Measurements from ENCODE around the gene PTGDS.

Gene PTGDS

GRCh38 chr9:137017791-137018497, 40.6 kb downstream of the PTGDS start:
- CTCF ChIA-PET = interaction anchor here (0.5 to 5.1 kb wide), 7 partner anchors 9 to 426 kb away, joined by 3 to 25 read pairs (median 3); no protein-coding TSS in a partner anchor
- POLR2A ChIA-PET = interaction anchor here (0.6 kb wide), 1 partner anchor 16 kb away, joined by 6 read pairs; no protein-coding TSS in a partner anchor
- H3K36me3 ChIP-seq (ENCODE audit: control insufficient read depth in 2 of 2, insufficient read depth in 1 of 2, low read length in 2 of 2) = peaks cover 0 to 54% of the 10 kb centered on the region in 2 experiments; a peak in 1 of 3 replicates

DNA sequence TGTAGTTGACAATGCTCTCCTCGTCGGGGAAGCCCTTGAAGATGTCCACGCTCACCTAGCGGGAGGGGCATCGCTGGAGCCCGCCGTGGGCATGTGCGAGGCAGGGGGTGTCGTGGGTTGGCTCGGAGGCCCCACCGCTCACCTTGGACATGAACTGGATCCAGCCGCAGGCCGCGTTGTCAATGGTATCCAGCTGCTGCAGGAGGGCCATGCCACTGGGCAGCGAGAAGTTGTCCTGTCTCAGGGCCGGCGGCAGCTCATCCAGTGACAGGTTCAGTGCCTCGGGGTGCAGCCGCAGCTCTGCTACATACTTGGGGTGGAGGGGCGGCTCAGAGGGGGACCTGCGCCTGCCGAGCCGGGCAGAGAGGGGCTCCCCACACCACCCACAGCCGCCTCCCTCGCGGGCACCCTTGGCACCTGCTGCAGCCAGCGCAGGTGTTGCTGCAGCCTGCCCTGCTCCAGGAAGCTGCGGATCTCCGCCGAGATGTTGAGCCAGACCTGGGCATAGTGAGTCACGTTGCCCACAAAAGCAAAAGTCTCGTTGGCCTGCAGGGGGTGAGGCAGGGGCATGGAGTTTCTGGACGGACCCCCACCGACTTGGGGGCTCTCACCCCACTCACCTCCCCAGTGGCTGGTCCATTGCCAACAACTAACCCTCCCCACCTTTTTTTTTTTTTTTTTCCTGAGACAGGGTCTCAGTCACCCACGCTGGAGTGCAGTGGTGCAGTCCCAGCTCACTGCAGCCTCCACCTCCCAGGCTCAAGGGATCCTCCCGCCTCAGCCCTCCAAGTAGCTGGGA, 41.7 kb downstream of the PTGDS start:
- peaks cover 0 to 54% of the 10 kb centered on the region in 2 experiments; a peak in 1 of 3 replicates for H3K36me3 ChIP-seq (ENCODE audit: control insufficient read depth in 2 of 2, insufficient read depth in 1 of 2, low read length in 2 of 2)
- no peaks in the 10 kb centered on the region for H3K9me3 ChIP-seq (ENCODE audit: control insufficient read depth, insufficient read depth, low read depth, low read length)
- no peak overlapping the region for H3K4me3 ChIP-seq (ENCODE audit: low read depth, low read length)
- no peaks in the 10 kb centered on the region for H3K4me1 ChIP-seq (ENCODE audit: control insufficient read depth, insufficient read depth, low read length)
- no peak overlapping the region for H3K27ac ChIP-seq (ENCODE audit: extremely low read depth, low read depth, low read length)
- TF ChIP-seq, protein P1, sequence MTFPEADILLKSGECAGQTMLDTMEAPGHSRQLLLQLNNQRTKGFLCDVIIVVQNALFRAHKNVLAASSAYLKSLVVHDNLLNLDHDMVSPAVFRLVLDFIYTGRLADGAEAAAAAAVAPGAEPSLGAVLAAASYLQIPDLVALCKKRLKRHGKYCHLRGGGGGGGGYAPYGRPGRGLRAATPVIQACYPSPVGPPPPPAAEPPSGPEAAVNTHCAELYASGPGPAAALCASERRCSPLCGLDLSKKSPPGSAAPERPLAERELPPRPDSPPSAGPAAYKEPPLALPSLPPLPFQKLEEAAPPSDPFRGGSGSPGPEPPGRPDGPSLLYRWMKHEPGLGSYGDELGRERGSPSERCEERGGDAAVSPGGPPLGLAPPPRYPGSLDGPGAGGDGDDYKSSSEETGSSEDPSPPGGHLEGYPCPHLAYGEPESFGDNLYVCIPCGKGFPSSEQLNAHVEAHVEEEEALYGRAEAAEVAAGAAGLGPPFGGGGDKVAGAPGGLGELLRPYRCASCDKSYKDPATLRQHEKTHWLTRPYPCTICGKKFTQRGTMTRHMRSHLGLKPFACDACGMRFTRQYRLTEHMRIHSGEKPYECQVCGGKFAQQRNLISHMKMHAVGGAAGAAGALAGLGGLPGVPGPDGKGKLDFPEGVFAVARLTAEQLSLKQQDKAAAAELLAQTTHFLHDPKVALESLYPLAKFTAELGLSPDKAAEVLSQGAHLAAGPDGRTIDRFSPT (tag by site-specific recombination; IDR thresholded peaks at IDR 0.05) = peak; percentile 38; the same call in 1 of the 2 replicates
- TF ChIP-seq KLF9 (tag by site-specific recombination; IDR thresholded peaks at IDR 0.05; ENCODE audit: low read depth) = 0 out of 2 replicates have a peak, but pooled peaks have one; percentile 1
- TF ChIP-seq ZNF600 (tag by site-specific recombination; IDR thresholded peaks at IDR 0.05) = peak; percentile 34; the same call in 1 of the 2 replicates
- peak; percentile 19; the same call in 1 of the 2 replicates for TF ChIP-seq KLF1 (tag by site-specific recombination; IDR thresholded peaks at IDR 0.05)
- no peak; the same call in 1 of the 2 replicates for TF ChIP-seq KLF8 (tag by site-specific recombination; IDR thresholded peaks at IDR 0.05)
- TF ChIP-seq ZNF19 (tag by site-specific recombination; IDR thresholded peaks at IDR 0.05; ENCODE audit: low read depth) = no peak
- TF ChIP-seq, protein P2, sequence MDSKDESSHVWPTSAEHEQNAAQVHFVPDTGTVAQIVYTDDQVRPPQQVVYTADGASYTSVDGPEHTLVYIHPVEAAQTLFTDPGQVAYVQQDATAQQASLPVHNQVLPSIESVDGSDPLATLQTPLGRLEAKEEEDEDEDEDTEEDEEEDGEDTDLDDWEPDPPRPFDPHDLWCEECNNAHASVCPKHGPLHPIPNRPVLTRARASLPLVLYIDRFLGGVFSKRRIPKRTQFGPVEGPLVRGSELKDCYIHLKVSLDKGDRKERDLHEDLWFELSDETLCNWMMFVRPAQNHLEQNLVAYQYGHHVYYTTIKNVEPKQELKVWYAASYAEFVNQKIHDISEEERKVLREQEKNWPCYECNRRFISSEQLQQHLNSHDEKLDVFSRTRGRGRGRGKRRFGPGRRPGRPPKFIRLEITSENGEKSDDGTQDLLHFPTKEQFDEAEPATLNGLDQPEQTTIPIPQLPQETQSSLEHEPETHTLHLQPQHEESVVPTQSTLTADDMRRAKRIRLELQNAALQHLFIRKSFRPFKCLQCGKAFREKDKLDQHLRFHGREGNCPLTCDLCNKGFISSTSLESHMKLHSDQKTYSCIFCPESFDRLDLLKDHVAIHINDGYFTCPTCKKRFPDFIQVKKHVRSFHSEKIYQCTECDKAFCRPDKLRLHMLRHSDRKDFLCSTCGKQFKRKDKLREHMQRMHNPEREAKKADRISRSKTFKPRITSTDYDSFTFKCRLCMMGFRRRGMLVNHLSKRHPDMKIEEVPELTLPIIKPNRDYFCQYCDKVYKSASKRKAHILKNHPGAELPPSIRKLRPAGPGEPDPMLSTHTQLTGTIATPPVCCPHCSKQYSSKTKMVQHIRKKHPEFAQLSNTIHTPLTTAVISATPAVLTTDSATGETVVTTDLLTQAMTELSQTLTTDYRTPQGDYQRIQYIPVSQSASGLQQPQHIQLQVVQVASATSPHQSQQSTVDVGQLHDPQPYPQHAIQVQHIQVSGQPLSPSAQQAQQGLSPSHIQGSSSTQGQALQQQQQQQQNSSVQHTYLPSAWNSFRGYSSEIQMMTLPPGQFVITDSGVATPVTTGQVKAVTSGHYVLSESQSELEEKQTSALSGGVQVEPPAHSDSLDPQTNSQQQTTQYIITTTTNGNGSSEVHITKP (tag by site-specific recombination; IDR thresholded peaks at IDR 0.05) = peak; percentile 64
- TF ChIP-seq ZNF274 (IDR thresholded peaks at IDR 0.05; ENCODE audit: low read length) = no peak
- no peak for TF ChIP-seq ZNF274 (tag by site-specific recombination; IDR thresholded peaks at IDR 0.05; ENCODE audit: borderline replicate concordance)
- ChIA-PET POLR2A (interaction anchor here (0.6 to 1.0 kb wide), 2 partner anchors 10 to 48 kb away, joined by 3 to 4 read pairs; no protein-coding TSS in a partner anchor), CTCF (interaction anchor here (0.6 to 5.1 kb wide), 6 partner anchors 8 to 267 kb away, joined by 3 to 25 read pairs (median 3); partner anchors contain the start of gene AJM1)

More at GRCh38 chr9:137017791-137018497, 40.6 kb downstream of the PTGDS start:
- H3K9me3 ChIP-seq (ENCODE audit: control insufficient read depth, insufficient read depth, low read depth, low read length) = no peaks in the 10 kb centered on the region
- H3K4me1 ChIP-seq (ENCODE audit: control insufficient read depth, insufficient read depth, low read length) = no peaks in the 10 kb centered on the region
- no peak overlapping the region for H3K4me3 ChIP-seq (ENCODE audit: low read depth, low read length)
- no peak for TF ChIP-seq GLI4 (tag by site-specific recombination; IDR thresholded peaks at IDR 0.05)
- no peak for TF ChIP-seq ZBTB48 (tag by site-specific recombination; IDR thresholded peaks at IDR 0.05)
- TF ChIP-seq, protein P3, sequence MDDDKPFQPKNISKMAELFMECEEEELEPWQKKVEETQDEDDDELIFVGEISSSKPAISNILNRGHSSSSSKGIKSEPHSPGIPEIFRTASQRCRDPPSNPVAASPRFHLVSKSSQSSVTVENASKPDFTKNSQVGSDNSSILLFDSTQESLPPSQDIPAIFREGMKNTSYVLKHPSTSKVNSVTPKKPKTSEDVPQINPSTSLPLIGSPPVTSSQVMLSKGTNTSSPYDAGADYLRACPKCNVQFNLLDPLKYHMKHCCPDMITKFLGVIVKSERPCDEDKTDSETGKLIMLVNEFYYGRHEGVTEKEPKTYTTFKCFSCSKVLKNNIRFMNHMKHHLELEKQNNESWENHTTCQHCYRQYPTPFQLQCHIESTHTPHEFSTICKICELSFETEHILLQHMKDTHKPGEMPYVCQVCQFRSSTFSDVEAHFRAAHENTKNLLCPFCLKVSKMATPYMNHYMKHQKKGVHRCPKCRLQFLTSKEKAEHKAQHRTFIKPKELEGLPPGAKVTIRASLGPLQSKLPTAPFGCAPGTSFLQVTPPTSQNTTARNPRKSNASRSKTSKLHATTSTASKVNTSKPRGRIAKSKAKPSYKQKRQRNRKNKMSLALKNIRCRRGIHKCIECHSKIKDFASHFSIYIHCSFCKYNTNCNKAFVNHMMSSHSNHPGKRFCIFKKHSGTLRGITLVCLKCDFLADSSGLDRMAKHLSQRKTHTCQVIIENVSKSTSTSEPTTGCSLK (tag by site-specific recombination; IDR thresholded peaks at IDR 0.05) = no peak
- TF ChIP-seq TCF7L2 (IDR thresholded peaks at IDR 0.05; ENCODE audit: borderline replicate concordance, low read depth, low read length) = no peak
- TF ChIP-seq SP3 (tag by site-specific recombination; IDR thresholded peaks at IDR 0.05) = no peak
- TF ChIP-seq BCL11B (tag by site-specific recombination; IDR thresholded peaks at IDR 0.05; ENCODE audit: low read depth) = no peak
- TF ChIP-seq KLF1 (tag by site-specific recombination; IDR thresholded peaks at IDR 0.05) = peak; percentile 22; the same call in 1 of the 2 replicates
- TF ChIP-seq ZNF521 (tag by site-specific recombination; IDR thresholded peaks at IDR 0.05) = no peak
- no peak overlapping the region for H3K27ac ChIP-seq (ENCODE audit: extremely low read depth, low read depth, low read length)

Data from HEK293 (cell line).